NB4 (cell line): ENCODE data around the gene GTF3C4.
"Not testable (repeated sequence)": the region's sequence is repeated elsewhere in the genome, so short reads cannot be mapped to it uniquely, and the experiment has no call there.

Experiments
- DNase-seq: peaks from one replicate; pipeline ENCODE4 v3.0.0; 2010; ENCODE audit warnings: low read depth
- H3K4me3 ChIP-seq: one replicate; pipeline ENCODE4 v1.5.1; 2011; ENCODE audit warnings: mild to moderate bottlenecking, low read depth, low read length, moderate library complexity
- CTCF ChIP-seq: IDR thresholded peaks from one replicate; pipeline ENCODE4 v1.5.1; 2012; ENCODE audit warnings: low read depth, low read length
- MAX ChIP-seq: IDR thresholded peaks from 2 replicates; pipeline ENCODE4 v1.6.1; 2011; ENCODE audit warnings: low read depth, low read length
- MYC ChIP-seq: IDR thresholded peaks from 2 replicates; pipeline ENCODE4 v1.6.1; 2011; ENCODE audit warnings: low read depth, low read length
- POLR2A ChIP-seq: IDR thresholded peaks from 2 replicates; pipeline ENCODE4 v1.6.1; 2011; ENCODE audit warnings: mild to moderate bottlenecking; ENCODE audit not compliant: insufficient read length; ENCODE audit errors: extremely low read depth

GTF3C4 gene

GRCh38 chr9:132708239-132708638 is 38.0 kb downstream of the GTF3C4 start:
- DNase-seq, result no peak
- no peak overlapping the region for H3K4me3 ChIP-seq
- TF ChIP-seq POLR2A (no peak), CTCF (no peak), MAX (no peak)

- H3K4me3 ChIP-seq, result no peak overlapping the region
- no peak for DNase-seq
- TF ChIP-seq POLR2A, result no peak
- no peak for TF ChIP-seq MYC
- no peak for TF ChIP-seq MAX
Measured at GRCh38 chr9:132708769-132709430, 38.6 kb downstream of the GTF3C4 start.

GRCh38 chr9:132710333-132710732 is 40.1 kb downstream of the GTF3C4 start:
- TF ChIP-seq CTCF, result no peak
- TF ChIP-seq MAX, result no peak
- no peak for TF ChIP-seq MYC
- TF ChIP-seq POLR2A, result no peak
- H3K4me3 ChIP-seq, result no peak overlapping the region
- DNase-seq, result no peak

- not testable (repeated sequence) for H3K4me3 ChIP-seq, DNase-seq
Measured at GRCh38 chr9:132711152-132711551, 40.9 kb downstream of the GTF3C4 start.

GRCh38 chr9:132711846-132712245 is 41.6 kb downstream of the GTF3C4 start:
- TF ChIP-seq CTCF, result no peak
- no peak for TF ChIP-seq MAX
- no peak for TF ChIP-seq POLR2A
- no peak for TF ChIP-seq MYC
- H3K4me3 ChIP-seq, result no peak overlapping the region

GRCh38 chr9:132712753-132713152 is 42.5 kb downstream of the GTF3C4 start:
- TF ChIP-seq MAX (no peak), POLR2A (no peak), CTCF (no peak), MYC (no peak)
- no peak for DNase-seq
- H3K4me3 ChIP-seq, result no peak overlapping the region

More at GRCh38 chr9:132711846-132712245, 41.6 kb downstream of the GTF3C4 start:
- no peak for DNase-seq

GRCh38 chr9:132716007-132716406 is 45.7 kb downstream of the GTF3C4 start:
- TF ChIP-seq POLR2A (no peak), CTCF (no peak), MAX (no peak), MYC (no peak)
- DNase-seq, result no peak
- H3K4me3 ChIP-seq, result no peak overlapping the region
